ENCODE data around the gene EIF4A3.

EIF4A3 gene

DNA sequence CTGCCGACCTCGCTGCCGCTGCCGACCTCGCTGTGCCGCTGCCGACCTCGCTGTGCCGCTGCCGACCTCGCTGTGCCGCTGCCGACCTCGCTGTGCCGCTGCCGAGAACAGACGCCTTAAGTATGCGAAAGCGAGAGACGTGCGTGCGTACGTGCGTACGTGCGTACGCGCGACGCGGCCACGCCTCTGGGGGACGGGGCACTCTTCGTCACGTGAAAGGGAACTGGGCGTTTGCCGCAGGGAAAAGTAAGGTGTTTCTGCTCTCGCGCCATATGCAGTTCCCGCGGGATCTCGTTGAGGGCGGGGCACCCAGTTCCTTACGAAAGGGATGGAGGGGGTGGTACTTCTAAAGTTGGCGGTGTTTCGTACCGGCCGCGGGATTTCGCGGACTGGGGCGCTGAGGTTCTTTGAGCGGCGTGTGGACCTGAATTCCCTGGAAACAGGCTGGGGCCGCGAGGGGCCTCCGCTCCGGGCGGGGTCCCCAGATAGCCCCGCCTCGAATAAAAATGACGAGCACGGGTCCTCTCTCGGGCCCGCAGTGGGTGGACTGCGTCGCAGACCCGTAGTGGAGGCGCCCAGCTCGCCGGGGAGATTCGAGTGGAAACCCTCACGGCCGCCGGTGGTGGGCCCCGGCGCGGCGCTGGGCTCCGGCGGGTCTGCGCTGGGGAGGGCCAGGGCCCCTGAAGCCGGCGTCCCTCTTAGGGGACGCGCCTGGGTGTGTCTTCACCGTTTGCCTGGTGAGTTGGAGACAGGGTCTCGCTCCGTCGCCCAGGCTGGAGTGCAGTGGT lies at the start of gene EIF4A3:
Gene EIF4A3 (minus strand): TSS at position 94 of the 788 bp plus-strand sequence. CDS start 167 bp downstream, outside the sequence.
- DNase-seq = peak; percentile 97

DNA sequence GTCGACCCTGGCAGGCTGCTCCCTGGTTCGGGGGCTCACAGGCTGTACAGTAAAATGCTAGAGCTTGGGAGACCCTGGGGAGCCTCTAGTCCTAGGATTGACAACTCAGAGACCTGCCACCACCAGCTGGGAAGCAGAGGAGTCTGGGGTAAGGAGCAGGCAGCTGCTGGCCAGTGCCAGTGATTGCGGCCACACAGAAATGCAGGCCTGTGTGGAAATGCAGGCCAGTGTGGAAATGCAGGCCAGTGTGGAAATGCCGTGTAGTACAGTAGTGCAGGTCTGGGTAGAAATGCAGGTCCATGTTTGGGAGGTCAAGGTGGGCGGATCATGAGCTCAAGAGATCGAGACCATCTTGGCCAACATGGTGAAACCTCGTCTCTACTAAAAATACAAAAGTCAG lies 49.7 kb upstream of the EIF4A3 start:
- DNase-seq = no peak

DNA sequence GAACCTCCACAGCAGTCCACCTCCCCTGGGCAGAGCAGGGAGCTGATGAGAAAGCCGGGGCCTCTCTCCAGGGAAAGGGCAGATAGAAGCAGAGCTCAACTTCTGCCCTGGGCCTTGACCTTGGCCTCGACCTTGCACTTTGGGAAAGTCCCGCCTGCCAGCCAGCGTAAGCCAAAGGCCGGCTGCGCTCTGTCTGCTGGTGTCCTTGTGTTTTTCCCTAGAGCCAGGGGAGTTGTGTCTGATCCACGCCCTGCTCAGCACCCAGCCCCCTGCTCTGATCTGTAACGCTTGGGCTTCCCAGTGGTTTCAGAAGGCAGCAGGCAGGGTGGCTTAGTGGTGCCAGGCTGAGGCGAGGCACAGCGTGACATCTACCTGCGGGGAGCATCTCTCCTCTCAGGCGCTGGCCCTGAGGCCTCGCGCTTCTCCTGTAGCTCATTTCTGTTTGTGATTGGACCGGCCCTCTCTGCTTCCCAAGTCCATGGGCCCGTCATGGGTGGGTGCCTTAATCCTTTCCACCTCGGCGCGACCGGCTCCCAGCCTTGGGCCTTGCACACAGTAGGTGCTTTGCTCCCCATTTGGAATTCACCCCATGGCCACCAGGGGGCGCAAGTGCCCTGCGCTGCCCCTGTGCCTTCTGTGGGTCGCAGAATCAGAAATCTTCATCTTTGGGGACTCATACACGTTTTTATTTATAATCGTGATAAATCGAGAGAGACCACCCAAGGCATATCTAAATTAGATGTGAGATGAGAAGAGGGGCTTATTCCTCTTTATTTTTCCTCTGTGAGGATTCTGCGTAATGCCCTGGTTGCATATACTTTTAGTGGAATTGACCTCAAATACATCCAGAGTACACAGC lies 49.0 kb upstream of the EIF4A3 start:
- peak; percentile 63 for DNase-seq

DNA sequence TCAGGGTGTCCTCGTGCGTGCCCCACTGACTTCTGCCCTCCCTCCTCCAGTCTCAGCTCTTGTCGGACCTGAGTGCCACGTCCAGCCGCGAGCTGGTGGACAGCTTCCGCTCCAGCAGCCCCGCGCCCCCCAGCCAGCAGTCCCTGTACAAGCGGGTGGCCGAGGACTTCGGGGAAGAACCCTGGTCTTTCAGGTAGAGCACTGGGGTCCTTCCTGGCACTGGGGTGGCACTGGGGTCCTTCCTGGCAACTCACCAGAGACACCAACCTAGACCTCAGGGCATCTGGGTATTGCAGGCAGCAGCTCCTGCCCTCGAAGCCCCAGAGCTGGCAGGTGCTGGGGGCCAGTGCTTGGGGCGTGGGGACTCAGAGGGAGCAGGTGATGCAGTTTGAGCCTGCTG lies 48.2 kb upstream of the EIF4A3 start:
- no peak for DNase-seq

DNA sequence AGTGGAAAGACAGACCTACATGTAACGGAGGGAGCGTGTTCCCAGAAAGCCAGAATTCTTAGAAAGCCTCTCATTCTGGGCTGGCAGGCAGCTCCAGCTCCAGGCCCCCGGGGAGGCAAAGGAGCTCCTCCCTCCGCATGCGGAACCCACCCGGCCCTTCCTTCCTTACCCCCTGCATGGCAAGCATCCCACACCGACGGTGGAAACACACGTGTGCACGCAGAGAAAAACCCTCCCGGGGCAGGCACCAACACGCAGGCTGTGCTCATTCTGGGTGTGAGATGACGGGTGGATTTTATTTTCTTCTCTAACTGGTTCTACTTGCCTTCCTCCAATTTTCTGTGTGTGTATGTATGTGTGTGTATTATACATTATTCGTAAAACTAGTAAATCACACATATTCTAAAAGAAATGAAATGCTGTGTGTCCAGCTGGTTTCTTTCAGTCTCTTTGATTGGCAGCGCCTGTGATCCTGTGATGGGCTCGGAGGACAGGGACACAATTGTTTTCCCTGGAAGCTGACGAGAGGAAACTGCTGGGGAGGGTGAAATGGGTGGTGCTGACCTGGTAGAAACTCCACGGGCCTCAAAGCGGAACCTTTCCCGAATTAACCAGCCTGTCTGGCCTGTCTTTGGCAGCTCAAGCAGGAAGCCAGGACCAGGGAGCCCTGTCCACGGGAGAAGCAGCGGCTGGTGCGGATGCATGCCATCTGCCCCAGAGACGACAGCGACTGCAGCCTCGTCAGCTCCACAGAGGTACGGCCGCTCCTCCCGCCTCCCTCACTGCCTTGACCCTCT lies 45.1 kb upstream of the EIF4A3 start:
- no peak for DNase-seq

DNA sequence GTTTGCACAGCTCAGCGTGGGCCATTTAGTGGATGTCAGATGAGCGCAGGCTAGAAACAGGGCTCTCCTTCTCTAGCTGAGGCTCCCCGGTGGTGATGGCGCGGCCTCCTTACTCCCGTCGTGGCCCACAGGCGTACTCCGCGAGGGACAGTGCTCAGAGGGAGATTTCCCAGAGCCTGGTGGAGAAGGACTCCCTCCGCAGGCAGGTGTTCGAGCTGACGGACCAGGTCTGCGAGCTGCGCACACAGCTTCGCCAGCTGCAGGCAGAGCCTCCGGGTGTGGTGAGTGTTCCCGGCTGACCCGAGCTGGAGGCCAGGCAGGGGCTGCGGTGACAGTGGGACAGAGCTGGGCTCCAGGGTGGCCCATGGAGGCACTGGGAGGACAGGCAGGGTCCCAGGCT lies 44.3 kb upstream of the EIF4A3 start:
- DNase-seq = no peak

DNA sequence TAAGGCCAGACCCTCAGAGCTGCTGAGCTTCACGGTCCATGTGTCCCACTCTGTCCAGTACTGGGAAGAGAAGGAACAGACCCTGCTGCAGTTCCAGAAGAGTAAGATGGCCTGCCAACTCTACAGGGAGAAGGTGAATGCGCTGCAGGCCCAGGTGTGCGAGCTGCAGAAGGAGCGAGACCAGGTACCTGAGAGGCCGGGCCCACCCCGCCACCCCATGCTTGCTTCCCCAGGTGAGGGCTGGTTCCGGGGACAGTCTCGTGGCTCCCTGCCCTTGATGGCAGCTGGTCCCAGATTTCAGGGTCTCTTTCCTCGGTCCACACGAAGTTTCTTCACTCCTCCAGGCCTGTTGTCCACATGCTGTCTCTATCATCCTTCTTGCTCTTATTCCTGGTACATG lies 43.8 kb upstream of the EIF4A3 start:
- no peak for DNase-seq

DNA sequence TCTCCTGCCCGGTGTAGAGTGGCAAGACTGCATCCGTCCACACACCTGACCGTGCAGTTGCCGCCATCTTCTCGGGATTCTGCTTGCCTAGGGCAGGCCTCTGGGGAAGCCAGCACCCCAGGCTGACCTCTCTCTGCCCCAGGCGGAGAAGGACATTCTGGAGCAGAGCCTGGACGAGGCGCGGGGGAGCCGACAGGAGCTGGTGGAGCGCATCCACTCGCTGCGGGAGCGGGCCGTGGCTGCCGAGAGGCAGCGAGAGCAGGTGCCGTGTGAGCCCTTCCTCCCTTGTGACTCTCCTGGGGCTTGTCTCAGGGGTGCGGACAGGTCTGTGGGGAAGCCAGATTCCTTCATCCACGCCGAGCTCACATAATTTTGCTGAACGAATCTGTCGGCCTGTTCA lies 42.7 kb upstream of the EIF4A3 start:
- no peak for DNase-seq

DNA sequence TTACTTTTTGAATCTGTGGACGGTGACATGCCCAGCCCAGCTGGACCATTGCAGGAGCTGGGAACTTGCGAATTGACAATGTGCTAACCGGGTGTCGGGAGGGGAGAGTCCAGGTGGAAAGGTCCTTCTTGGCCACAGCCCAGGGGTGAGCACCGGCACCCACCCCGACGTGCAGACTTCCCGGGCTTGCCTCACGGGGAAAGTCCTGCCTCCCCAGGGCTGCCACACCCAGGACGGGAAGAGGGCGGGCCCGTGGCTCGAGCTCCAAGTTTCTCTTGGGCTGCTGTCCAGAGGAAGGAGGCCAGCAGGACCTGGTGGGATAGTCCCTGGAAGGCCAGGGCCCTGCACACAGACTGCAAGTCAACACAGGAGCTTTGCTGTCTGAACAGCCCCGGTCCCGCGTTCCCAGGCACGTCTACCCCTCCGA lies 40.6 kb upstream of the EIF4A3 start:
- no peak for DNase-seq

DNA sequence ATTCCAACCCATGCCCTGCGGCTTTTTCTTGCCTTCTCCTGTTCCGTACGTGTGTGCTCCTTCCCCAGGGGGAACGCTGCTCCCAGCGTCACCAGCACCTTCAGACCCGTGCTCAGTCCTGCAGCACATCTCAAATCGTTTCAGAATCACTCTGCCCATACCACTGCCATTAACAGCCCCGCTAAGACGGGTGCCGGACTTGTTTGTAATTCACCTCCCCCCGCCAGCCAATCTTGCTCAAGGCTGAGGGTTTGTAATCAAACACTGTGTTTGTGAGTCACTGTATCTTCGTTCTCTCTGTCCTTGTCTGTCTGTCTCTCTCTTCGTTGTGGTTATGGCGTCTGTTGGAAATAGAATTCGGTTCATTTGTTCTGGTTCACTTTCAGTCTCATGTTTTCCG lies 40.2 kb upstream of the EIF4A3 start:
- DNase-seq = no peak

DNA sequence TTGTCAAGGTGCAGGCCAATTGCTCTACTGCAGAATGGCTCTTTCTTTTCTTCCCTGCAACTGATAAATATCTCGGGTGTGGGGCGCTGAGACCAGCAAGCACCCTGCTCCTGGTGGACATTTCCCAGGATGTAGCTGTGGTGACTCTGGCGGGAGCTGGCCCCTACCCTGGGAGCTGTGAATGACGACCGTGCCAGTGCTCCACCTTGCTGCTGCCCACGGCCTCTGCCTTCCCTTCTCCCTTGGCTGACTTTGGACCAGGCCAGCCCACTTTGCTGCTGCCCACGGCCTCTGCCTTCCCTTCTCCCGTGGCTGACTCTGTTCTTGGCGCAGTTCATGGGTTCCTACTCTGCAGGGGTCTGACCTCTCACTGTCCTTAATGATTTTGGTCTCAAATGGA lies 39.0 kb upstream of the EIF4A3 start:
- no peak for DNase-seq

DNA sequence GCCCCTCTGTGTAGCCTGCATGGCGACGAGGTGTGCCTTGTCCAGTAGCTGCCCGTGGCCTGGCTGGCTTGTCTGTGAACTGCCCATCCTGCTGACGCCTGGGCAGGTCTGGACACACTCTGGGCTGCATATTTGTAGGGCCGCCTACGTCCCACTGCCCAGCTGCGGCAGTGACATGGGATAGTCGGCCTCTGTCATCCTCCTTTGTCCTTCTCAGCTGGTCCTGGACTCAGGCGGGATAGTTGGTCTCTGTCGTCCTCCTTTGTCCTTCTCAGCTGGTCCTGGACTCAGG lies 37.4 kb upstream of the EIF4A3 start:
- DNase-seq = no peak

DNA sequence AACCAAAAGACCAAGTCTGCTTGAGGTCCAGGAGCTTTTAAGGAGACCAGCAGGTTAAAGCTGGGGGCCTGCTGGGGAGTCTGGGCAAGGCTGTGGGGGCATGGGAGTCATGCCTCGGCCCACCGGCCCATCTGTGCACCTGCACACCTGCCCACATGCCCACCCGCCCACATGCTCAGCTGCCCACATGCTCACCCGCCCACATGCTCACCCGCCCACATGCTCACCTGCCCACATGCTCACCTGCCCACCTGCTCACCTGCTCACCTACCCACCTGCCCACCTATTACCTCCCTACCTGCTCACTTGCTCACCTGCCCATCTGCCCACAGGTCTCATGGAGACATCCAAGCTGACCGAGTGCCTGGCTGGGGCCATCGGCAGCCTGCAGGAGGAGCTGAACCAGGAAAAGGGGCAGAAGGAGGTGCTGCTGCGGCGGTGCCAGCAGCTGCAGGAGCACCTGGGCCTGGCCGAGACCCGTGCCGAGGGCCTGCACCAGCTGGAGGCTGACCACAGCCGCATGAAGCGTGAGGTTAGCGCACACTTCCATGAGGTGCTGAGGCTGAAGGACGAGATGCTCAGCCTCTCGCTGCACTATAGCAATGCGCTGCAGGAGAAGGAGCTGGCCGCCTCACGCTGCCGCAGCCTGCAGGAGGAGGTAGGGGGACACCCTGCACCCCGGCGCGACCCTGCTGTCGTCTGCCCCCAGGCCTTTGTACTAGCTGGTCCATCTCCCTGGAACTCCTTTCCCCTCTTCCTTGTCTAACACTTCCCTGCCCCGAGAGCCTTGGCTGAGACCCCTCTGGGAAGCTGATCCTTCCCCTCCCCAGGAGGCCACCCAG lies 36.9 kb upstream of the EIF4A3 start:
- DNase-seq = no peak

DNA sequence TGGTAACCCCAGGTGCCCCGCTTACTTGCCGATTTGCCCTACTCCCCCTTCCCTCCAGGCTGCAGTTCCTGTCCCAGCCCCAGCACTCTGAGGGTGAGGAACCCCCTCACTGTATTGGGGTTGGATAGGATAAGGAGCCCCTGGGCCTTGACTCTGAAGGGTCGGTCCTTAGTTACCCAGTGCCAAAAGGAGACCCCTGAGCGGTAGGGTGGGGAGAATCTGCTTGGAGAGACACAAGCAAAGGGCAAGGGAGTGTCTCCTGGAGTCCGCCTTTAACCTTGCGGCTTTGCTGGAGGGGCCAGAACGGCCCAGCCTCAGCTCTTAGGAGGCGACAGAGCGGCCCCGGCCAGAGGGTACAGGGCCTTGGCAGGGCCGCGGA lies 35.9 kb upstream of the EIF4A3 start:
- DNase-seq = no peak

DNA sequence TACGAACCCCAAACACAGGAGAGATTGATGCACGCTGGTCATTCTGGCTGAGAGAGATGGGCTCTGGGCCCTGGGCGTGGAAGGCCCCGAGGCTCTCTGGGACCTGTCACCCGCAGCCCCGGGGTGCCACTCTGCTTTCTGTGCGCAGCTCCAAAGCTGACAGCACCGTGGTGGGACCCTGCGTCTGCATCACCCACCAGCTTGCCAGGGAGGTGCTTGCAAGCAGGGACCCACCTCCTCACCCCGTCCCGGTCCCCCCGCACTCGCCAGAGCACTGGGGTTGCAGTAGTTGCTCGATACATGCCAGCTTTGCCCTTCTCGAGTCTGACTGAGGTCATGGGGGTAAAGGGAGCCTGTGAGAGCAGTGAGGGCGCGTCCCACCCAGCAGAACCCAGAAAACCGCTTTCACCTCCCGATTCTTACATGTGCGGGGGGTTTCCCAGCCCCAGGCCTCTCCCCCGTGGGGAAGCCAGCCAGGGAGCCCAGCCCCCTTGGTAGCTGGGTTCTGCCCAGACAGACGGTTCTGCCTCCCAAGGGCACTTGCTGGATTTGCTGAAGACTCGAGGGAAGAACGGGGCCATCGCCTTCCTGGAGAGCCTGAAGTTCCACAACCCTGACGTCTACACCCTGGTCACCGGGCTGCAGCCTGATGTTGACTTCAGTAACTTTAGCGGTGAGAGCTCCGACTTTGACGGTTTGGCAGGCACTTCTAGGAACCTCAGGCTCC lies 35.4 kb upstream of the EIF4A3 start:
- DNase-seq = no peak

DNA sequence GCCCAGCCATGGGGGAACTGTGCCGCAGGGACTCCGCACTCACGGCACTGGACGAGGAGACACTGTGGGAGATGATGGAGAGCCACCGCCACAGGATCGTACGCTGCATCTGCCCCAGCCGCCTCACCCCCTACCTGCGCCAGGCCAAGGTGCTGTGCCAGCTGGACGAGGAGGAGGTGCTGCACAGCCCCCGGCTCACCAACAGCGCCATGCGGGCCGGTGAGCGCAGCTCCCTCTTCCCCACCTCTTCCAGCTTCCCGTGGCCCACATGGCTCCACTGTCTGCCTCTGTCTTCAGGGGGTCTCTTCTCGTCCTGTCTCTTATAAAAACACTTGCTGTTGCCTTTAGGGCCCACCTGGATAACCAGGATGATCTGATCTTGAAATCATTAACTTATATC lies 34.5 kb upstream of the EIF4A3 start:
- DNase-seq = no peak

DNA sequence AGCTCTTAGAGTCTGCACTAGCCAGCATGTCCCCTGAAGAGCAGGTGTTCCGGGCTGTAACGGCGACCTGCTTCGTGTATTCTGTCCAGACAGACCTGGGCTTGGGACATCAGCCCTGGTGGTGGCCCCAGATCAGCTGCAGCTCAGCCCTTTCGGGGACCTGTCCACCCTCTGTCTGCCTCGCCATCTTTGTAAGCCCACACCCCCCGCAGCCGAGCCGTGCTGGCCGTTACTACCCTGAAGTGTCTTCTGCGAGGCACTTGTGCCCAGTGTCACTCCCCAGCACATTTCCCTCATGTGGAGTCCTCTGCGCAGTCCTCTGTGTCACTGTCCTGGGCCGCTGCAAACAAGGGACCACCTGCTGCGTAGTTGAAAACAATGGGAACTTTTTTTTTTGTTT lies 33.3 kb upstream of the EIF4A3 start:
- no peak for DNase-seq

DNA sequence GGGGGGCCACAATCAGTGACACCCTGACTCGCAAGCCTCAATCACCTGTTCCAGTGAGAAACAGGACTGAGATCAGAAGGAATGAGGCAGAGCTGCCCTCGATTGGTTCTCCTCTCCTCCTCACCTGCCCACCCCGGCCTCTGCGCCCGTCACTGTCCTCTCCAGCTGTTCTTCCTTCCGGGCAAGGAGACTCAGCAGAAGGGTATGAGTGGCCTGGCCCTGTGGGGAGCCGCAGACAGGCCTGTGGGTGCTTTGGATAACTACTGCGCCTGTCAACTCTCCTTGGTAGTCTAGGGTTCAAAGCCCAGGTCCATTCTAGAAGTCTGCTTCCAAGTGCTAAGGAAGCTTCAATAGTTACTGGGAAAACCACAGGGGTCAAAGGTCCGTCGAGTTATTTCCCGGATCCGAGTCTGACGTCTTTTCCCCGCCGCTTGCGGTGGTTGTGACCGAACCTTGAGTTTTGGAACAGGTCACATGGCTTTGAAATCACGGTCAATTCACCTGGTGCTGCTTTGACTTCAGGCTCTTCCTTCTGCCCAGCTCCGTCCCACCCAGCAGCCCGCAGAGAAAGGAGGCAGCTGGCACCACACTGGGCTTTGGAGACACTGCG lies 31.2 kb upstream of the EIF4A3 start:
- DNase-seq = no peak

DNA sequence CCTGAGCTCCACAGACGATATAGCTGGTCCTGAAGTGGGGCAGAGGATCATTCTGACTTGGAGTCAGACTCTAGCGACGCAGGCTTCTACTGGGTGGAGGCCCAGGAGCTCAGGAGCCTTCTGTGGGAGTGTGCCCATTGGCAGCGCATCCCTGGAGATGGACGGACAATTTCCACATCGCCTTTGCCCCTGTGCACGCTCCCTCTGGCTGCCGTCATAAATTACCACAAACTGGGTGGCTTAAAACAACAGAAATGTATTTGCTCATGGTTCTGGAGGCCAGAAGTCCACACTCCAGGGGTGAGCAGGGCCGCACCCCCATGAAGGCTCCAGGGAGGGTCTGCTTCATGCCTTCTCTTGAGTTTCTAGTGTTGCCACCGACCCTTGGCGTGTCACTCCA lies 29.8 kb upstream of the EIF4A3 start:
- DNase-seq = no peak

DNA sequence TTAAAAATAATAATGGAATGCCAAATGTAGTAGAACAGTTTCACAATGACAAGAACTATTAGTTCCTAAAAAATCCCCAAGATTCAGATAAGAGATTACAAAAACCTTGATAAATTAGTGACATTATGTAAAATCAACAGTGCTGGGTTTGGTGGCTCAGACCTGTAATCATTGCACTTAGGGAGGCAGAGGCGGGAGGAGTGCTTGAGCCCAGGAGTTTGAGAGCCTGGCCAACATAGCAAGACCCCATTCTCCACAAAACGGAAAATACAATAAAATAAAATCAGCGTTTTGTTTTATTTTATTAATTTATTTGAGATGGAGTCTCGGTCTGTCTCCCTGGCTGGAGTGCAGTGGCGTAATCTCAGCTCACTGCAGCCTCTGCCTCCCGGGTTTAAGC lies 27.0 kb upstream of the EIF4A3 start:
- DNase-seq = no peak

DNA sequence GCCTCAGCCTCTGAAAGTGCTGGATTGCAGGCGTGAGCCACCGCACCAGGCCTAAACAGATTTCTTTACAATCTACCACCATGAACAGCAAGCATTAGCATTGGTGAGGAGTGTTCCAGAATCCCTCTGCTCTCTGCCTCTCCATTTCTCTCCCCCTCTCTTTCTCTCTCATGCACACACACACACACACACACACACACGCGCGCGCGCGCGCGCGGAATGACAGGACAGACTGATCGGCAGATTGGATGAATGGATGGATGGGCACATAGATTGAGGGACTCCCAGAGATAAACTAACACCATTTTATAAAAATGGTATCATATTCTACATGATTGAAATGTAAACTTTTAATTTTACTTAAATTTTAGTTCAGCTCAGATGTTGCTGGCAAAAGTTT lies 26.2 kb upstream of the EIF4A3 start:
- no peak for DNase-seq

DNA sequence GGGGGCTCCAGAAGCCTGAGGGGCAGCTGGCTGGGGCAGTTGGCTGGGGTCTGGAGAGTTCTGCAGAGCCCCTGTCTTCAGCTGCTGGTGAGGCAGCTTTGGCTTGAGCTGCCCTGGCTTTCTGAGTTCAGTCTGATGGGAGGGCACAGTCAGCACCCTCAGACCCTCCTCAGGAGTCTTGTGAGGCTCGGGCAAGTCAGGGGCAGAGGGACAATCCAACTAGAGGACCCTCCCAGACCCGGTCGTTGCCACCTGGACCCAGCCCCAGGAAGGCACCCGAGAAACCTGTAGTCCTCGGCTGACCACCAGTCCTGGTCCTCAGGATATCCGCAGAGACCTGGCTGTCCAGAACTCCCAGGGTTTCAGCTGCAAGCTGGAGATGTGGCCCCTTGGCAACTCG lies 24.8 kb upstream of the EIF4A3 start:
- DNase-seq = no peak
